ENCODE measurements around the gene GRIK4. TPM values are rescaled to one million over a fixed set of nuclear protein-coding genes. Genes with fewer than 3 reads are reported as not detected.
A peak's percentile ranks its signal among the peaks of the same experiment; 100 is the strongest.
"Not testable (repeated sequence)": the region's sequence is repeated elsewhere in the genome, so short reads cannot be mapped to it uniquely, and the experiment has no call there.

Gene GRIK4
- polyA plus RNA-seq, 1 experiment = not detected

DNA sequence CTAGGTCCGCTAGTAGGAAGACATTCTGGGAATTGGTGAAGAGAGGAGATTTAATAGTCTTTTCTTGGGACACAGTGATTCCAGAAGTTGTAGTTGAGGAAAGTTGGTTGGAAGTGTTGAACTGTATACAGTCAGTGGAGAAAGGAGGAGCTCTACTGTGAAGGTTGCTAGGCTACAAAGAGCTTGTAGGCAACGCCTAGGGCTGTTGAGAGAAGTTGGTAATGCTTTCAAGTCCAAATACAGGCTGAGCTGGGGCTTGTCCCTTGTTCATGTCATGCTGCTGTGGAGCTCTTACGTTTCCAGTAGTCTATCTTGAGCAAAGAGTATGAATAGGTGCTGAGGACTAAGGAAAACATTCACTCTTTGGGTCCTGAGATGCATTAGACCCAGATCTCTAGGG is 513.4 kb downstream of the GRIK4 start:
- no peak for TF ChIP-seq CTCF (IDR thresholded peaks at IDR 0.05; ENCODE audit: insufficient read depth, low read depth, low read length)
- ChIA-PET POLR2A (no interaction called here), CTCF (no interaction called here)
- peak overlapping the region; percentile 90 for H3K4me3 ChIP-seq (ENCODE audit: low read depth, low read length)
- no peak for DNase-seq (ENCODE audit: low read depth)
- no peaks in the 10 kb centered on the region for H3K27me3 ChIP-seq (ENCODE audit: control insufficient read depth, insufficient read depth, low read length)
- no peaks in the 10 kb centered on the region for H3K36me3 ChIP-seq (ENCODE audit: control insufficient read depth, insufficient read depth, low read length)

DNA sequence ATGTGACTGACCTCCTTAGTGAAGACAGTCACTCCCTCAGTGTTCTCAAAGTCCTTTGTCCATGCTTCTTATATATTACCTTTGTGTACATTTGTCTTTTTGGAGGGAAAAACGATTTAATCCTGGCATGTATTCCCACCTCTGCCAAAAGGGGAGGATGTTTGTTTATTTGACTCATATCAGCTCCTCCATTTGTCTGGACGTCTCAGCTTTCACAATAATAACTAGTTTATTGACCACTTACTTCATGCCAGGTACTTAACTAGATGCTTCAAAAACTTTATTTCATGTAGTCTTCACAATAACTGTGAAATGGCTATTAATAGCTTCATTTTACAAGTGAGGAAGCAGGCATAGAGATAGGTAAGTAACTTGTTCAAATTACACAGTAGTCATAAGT is 517.6 kb downstream of the GRIK4 start:
- Histone ChIP-seq H3K27me3 (ENCODE audit: control insufficient read depth, insufficient read depth, low read length) (no peaks in the 10 kb centered on the region), H3K36me3 (ENCODE audit: control insufficient read depth, insufficient read depth, low read length) (no peaks in the 10 kb centered on the region), H3K4me3 (ENCODE audit: low read depth, low read length) (no peak overlapping the region)
- POLR2A ChIA-PET = no interaction called here
- DNase-seq (ENCODE audit: low read depth) = no peak
- CTCF ChIA-PET = no interaction called here
- no peak for TF ChIP-seq CTCF (IDR thresholded peaks at IDR 0.05; ENCODE audit: insufficient read depth, low read depth, low read length)

GRCh38 chr11:121029813-121030445 is 518.4 kb downstream of the GRIK4 start:
- TF ChIP-seq CTCF (IDR thresholded peaks at IDR 0.05; ENCODE audit: insufficient read depth, low read depth, low read length) = no peak
- no peak for DNase-seq (ENCODE audit: low read depth)
- POLR2A ChIA-PET = no interaction called here
- Histone ChIP-seq H3K27me3 (ENCODE audit: control insufficient read depth, insufficient read depth, low read length) (no peaks in the 10 kb centered on the region), H3K4me3 (ENCODE audit: low read depth, low read length) (no peak overlapping the region), H3K36me3 (ENCODE audit: control insufficient read depth, insufficient read depth, low read length) (no peaks in the 10 kb centered on the region)
- CTCF ChIA-PET = no interaction called here

DNA sequence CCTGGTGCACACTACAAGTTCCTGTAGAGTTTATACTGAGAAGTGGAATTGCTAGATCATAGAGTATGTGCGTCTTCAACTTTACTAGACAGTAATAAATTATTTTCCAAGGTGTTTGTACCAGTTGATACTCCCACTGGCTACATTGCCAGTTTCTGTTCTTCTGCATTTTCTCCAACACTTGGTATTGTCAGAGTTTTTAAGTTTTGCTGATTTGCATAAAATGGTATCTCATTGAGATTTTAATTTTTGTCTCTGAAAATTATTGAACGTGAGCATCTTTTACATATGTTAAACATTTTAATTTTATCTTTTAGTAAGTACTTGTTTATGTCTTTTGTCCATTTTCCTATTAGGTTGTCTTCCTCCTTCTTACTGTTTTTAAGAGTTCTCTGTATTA is 519.6 kb downstream of the GRIK4 start:
- no peak for DNase-seq (ENCODE audit: low read depth)
- POLR2A ChIA-PET = no interaction called here
- no peak for TF ChIP-seq CTCF (IDR thresholded peaks at IDR 0.05; ENCODE audit: insufficient read depth, low read depth, low read length)
- Histone ChIP-seq H3K27me3 (ENCODE audit: control insufficient read depth, insufficient read depth, low read length) (no peaks in the 10 kb centered on the region), H3K36me3 (ENCODE audit: control insufficient read depth, insufficient read depth, low read length) (no peaks in the 10 kb centered on the region), H3K4me3 (ENCODE audit: low read depth, low read length) (no peak overlapping the region)
- CTCF ChIA-PET = no interaction called here

- CTCF ChIA-PET; H3K4me3 ChIP-seq (ENCODE audit: low read depth, low read length); DNase-seq (ENCODE audit: low read depth); H3K27me3 ChIP-seq (ENCODE audit: control insufficient read depth, insufficient read depth, low read length); H3K36me3 ChIP-seq (ENCODE audit: control insufficient read depth, insufficient read depth, low read length): not testable (repeated sequence)
- POLR2A ChIA-PET = interaction anchor here (0.5 kb wide), 1 partner anchor 36 kb away, joined by 4 read pairs; no protein-coding TSS in a partner anchor
Measured at GRCh38 chr11:121031648-121032047, 520.1 kb downstream of the GRIK4 start.

DNA sequence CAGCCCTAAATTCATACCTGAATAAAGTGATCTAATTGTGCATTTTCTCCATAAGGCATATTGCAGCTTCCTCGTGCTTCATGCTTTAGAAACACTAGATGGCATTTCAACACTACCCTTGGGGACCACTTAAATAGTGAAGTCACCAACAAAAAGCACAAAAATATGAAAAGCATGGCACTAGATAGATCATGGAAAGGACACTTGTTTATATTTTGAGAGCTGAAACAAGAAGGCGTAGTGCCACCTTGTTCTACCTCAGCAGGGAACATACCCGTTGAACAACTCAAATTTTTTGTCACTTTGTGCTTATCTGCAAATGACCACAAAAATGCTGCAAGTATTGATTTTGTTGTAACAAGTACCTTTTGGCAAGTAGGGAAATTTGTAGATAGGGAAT is 521.0 kb downstream of the GRIK4 start:
- Histone ChIP-seq H3K27me3 (ENCODE audit: control insufficient read depth, insufficient read depth, low read length) (no peaks in the 10 kb centered on the region), H3K4me3 (ENCODE audit: low read depth, low read length) (no peak overlapping the region), H3K36me3 (ENCODE audit: control insufficient read depth, insufficient read depth, low read length) (no peaks in the 10 kb centered on the region)
- TF ChIP-seq CTCF (IDR thresholded peaks at IDR 0.05; ENCODE audit: insufficient read depth, low read depth, low read length) = no peak
- DNase-seq (ENCODE audit: low read depth) = no peak
- ChIA-PET CTCF (no interaction called here), POLR2A (no interaction called here)

Data from BJ (cell line).